DMS153 treated with DMSO at 0.1 percent for 48 hours (cell line): Measurements from ENCODE around the gene JADE1.

Source experiments
- DNase-seq: peaks from one replicate; lab custom pipeline; 2025; ENCODE audit not compliant: unreplicated experiment; lab: John Stamatoyannopoulos, UW

Gene JADE1

DNA sequence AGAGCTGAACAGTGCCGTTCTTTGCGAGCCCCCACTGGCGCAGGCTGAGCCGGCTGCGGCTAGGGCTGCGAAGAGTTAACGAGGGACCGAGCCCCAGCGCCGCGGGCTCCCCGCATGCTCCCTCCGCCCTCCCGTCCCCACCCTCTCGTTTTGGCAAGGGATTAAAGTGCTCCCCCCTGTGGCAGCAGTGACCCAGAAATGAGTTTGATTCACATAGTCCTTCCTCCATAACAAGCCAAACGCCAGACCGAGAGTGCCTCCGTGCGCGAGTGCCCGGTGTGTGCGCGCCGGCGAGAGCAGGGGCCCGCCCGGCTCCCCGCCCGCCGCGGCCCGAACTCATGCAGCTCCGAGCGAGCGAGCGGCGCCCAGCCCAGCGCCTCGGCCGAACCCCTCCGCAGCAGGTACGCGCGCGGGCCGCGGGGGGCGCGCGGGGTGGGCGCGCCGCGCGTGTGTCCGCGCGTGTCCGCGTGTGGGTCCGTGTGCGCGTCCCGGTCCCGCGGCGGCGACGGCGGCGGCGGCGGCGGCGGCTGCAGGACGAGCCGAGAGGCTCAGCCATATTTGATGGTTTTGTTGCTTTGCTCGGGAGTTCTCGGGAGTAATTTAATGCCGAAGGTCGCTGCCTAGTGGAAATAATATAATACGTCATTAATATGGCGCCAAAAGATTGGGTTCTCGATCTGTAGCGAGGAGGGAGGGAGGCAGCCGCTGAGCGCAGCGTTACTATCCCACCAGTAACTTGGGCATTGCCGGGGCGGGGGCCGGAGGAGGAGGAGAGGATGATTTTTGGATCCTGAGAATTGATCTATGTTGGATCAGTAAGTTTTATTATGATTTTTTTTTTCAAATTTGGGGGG lies at the start of gene JADE1:
Gene JADE1, plus strand, starts transcription at position 224 of the 854 bp plus-strand sequence. CDS start 22,059 bp downstream, outside the sequence.
- DNase-seq = peak; percentile 88

DNA sequence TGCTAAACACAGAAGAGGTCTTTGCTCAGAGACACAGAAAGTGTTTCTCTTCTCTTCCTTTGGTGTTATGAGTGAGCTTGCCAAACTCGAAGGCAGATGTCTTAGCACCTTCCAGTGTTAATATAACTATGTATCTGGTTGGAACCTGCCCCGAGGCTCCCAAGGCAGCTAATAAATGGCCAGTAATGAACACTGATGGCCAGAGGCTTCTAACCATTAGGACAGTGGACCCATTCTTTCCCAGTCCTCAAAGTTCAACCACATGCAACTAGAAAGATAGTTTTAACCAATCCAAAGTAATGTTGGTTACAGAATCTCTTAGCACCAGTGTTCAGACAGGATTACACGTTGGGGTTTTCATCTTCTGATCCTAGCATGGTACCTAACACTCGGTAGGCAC lies 42.7 kb upstream of the JADE1 start:
- no peak for DNase-seq

DNA sequence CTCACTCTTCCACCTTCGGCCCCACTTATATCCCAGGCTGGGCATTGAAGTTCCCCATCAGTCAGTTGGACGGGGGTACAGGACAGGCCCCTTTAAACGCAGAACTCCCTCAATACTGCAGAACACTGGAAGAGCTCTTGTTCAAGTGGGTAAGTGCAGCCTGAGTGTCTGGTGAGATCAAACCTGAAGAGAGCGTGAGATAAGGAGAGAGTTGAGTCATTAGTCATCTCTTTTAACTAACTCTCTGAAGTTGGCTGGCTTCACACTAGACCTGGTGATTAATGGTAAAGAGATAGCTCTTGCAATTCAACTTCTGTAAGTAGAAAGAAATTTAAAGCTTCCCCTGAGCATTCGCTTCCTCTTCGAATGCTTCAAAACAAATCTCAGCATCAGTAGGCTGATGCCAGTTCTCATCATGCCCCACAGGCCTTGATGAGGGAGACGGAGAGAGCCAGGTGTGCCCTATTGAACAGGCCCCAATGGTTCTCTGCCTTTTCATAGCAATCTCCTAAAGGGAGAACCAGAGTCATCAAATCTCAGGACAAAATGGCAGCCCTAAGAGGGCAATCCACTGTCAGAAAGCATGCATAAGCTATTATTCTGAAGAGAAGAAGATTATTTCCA lies 41.0 kb upstream of the JADE1 start:
- no peak for DNase-seq

DNA sequence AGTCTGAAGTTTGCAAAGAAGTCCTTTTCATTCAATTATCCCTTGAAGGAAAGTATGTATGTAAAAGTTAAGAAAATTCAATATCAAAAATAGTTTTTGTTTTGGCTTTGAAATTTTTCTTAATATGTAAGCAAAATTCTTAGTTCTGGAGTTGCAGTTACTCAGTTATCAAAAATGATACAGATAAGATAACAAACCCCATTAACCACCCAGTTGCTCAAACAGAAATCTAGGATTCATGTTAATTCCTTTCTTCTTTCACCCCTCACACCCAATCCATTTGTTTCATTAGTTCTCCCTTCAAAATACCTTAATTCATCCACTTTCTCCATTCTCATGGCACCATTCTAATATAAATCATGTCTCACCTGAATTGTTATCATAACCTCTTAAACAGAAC lies 40.5 kb upstream of the JADE1 start:
- no peak for DNase-seq

DNA sequence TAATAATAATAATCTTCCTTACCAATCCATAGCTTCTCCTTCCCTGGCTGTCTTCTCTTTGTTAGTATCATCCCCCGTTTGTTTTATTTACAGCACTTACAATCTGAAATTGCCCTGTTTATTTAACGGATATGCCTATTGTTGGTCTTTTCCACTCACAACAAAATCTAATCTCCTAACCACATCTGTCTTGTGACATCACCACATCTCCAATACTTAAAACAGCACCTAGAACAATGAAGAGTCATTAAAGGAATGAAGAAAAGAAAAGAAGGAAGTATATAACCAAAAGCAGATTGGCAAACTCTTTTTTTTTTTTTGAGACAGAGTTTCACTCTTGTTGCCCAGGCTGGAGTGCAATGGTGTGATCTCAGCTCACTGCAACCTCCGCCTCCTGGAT lies 38.7 kb upstream of the JADE1 start:
- DNase-seq = no peak

DNA sequence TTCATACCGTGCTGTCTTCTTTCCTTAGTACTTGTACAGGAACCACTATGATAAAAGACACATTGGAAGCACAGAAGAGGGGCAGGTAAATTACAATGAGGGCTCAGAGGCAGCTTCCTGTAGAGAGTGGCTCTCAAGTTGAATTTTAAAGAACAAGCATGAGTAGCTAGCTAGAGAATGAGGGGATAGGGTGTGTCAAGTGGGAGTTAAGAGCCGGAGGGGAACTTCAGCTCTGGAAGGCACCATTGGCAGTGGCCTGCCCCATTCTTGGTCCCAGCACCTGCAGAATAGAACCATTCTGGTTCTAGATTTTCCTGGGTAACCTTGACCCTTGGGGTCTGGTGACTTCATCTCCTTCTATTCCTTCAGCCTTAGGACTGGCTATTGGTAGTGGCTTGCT lies 34.0 kb upstream of the JADE1 start:
- no peak for DNase-seq

DNA sequence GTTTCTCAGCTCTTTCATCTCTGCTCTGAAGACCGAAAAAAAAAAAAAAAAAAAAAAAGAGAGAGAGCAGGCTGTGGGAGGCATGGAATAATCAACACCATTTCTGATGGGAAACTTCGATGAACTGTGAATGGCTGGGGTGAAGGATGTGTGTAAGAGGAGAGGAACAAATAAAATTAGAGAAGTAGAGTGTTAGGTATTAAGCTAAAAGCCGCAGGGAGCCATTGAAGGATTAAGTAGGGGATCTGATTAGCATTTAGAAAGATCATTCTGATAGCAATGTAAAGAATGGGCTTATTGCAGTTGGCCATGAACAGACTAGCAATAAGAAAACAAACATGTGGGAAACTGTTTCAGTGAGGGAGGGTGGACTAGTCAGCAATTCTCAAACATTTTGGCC lies 33.6 kb upstream of the JADE1 start:
- DNase-seq = no peak

DNA sequence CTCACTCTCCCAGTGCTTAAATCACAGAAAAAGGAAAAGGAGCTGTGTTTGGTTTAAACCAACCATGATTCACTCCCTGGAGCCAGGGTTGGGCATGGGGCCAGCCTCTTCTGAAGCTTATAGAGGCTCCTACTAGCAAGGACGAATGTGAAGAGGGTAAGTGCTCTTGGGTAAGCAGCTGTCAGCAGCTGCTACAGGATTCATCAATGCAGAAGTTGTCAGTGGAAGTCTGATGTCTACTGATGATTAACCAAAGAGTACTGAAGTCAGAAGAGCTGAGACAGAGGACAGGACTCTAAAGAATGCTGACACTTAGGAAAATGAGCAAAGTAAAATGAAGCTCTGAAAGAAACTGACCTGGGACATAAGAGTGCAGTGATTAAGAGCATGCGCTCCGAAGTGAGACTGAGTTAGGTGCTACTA lies 32.7 kb upstream of the JADE1 start:
- peak; percentile 1 for DNase-seq

DNA sequence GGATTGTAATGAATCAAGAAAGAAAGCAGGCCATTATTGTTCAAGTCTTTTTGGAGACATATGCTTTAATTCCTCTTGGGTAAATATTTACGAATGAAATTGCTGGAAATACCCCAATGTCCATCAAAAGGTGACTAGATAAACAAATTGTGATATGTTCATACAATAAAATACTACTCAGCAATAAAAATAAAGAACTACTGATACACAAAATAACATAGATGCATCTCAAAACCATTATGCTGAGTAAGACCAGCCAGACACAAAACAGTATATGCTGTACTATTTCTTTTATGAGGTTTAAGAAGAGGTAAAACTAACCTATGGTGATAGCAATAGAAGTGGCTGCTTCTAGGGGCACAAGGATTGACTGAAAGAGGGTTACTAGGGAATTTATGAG lies 28.8 kb upstream of the JADE1 start:
- DNase-seq = no peak

DNA sequence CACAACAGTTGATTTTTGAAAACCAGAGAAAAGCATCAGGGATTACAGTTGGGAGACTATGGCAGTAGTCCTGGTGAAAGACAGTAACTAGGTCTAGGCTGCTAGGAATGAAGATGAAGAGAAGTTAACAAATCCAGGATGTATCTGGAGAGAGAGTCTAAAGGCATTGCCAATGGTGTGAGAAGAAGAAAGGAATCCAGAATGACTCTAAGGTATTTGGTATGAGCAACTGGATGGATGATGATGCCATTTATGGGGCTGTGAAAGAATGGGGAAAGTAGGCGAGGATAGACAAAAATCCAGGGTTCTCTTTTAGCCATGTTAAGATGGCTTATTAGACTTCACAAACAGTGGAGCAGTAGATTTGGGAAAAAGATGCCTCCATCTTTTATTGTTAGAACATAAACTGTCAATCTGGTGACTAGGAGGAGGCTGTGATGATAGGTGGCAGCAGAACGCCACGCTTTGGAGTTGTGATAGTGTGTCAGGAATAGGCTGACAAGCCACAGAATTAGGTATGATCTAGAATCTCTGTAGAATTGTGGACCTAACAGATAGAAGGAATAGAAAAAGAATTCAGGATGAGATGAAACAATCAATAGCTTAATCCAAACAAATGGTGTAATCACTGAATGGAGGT lies 27.3 kb upstream of the JADE1 start:
- DNase-seq = no peak

DNA sequence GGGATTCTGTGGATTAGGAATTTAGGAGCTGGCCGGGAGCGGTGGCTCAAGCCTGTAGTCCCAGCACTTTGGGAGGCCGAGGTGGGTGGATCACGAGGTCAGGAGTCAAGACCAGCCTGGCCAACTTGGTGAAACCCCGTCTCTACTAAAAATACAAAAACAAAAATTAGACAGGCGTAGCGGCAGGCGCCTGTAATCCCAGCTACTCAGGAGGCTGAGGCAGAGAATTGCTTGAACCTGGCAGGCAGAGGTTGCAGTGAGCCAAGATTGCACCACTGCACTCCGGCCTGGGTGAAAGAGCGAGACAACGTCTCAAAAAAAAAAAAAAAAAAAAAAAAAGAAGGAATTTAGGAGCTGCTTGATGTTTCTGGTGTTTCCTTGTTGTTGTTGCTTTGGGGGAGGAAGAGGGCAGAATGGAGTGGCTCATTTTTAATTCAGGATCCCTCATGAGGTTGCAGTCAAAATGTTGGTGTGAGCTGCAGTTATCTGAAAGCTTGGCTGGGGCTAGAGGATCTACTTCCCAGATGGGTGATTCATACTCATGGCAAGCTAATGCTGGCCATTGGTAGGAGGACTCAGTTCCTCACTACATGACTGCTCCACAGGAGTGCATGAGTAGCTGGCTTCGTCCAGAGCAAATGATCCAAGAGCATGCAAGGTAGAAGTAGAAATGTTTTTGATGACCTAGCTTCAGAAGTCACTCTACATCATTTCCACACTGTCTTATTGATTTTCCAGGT lies 26.5 kb upstream of the JADE1 start:
- no peak for DNase-seq

DNA sequence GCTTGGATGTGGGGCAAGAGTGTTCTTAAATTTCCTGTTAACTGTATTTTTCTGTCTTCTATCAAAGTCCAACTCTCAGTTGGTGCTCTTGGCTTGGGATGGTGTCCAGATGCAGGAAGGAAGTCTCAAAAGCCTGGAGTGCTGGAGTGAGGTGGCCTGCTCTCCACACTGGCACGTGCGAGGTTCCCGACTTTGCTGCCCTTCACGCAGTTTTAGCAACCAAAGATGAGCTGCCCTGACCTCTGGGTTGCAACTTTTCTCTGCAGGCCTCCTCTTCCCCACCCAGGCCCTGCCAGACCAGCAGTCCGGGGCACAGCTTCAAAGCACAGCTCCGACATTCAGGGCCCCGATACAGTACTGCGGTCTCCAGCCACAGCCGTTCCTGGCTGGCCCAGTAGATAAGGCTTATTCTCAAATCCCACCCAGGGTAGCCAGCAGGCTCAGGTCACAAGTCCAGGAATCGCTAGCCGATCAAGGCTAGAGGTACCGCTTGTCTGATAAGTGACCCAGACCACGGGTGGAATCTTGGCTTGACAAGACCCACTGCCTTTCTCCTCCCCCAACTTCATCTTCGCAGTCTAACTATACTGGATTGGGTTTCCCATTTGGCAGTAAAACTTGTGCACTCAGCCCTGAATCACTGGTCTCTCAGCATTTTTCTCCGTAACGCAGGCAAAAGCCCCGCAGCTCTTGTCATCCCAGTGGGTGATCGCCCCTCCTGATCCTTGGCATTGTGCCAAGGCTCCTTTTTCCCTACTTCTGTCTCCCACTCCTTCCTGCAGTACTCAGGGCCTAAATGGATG lies 21.8 kb upstream of the JADE1 start:
- DNase-seq = no peak

DNA sequence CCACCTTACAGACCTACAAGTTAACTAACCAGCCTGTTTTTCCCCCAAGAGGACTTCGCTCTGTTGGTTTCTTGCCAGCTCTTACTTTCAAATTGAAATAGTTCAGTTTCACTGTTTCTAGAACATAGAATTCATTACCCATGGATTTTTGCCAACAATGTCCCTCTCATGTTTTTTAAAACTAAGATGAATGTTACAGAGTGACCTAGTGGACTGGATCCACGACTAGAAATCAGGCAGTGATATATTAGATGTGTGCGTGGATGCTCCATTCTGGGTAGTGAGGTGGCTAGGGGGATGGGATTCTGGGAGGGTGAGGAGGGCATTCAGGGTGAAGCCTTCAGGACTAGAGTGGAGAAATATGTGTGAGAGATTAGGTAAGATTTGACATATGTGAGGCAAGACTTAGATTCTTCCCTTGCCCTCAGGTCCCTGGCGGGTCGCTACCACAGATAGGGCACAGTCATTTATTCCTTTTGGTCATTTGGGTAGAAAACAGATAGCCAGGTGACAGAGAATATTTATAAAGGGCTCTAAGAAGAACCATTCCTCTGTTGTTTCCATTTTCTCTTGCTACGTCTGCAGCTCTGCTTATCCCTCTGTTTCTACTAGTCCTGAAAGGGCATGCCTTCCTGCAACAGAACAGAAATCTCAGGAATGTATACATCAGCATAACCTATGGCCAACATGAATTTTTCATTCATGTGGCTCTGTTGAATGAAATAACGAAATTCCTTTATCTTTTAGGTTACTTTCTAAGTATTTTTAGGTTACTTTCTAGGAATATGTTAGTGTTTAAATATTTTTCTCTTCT lies 15.4 kb upstream of the JADE1 start:
- no peak for DNase-seq

DNA sequence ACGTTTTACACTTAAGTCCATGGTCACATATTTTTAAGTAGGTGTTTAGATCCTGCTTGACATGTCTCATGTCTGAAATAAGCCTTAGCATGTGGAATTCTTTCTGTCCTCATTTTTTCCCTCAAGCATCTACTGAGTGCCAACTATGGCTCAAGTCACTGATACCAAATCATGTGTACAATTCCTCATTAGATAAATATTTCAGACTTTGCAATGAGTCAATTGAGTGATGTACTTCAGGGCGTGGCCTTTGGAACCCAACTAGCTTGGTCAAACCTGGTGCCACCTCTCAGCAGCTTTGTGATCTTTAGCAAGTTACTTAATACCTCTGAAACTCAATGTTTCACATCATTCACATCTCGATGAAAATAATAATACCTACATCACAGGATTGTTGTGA lies 12.6 kb upstream of the JADE1 start:
- no peak for DNase-seq

DNA sequence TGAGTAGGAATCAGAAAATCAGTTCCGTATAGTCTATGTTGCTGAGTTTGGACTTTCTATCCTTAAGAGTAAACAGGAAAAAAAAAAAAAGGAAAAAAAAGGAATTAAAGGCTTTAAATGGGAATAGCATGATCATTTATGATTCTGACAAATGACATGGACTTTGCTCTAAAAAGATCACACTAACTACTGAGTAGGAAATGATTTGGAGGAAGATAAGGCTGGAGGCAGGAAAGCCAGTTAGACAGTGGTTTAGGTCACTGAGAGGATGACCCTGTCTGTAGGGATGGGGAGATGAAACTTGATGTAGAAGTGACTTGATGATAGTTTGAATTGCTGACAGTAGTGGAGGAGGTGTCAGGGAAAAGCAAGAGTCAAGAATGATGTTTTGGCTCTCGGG lies 9.2 kb upstream of the JADE1 start:
- no peak for DNase-seq

DNA sequence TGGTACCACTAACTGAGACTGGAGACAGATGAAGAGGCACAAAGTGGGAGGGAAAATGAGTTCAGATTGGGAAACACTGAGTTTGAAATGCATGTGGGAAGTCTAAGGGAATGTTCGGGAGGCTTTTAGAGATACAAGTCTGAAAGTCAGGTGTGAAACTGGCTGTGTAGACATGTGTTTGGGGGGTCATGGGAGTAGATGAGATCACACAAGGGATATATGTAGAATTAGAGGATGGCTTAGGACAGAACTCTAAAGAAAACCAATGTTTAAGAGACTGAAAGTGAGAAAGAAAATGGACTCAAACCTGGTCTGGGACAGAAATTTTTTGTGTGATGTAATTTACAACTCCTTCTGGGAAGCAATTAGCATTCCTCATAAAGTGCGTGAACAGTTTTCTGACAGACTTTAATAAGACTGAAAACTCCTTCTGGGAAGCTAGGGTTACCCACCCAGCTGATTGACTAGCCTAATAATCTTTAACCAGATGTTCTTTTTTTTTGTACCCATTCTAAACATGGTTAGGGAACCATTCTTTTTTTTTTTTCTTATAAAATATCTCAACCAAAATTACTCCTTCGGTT lies 8.7 kb upstream of the JADE1 start:
- no peak for DNase-seq

DNA sequence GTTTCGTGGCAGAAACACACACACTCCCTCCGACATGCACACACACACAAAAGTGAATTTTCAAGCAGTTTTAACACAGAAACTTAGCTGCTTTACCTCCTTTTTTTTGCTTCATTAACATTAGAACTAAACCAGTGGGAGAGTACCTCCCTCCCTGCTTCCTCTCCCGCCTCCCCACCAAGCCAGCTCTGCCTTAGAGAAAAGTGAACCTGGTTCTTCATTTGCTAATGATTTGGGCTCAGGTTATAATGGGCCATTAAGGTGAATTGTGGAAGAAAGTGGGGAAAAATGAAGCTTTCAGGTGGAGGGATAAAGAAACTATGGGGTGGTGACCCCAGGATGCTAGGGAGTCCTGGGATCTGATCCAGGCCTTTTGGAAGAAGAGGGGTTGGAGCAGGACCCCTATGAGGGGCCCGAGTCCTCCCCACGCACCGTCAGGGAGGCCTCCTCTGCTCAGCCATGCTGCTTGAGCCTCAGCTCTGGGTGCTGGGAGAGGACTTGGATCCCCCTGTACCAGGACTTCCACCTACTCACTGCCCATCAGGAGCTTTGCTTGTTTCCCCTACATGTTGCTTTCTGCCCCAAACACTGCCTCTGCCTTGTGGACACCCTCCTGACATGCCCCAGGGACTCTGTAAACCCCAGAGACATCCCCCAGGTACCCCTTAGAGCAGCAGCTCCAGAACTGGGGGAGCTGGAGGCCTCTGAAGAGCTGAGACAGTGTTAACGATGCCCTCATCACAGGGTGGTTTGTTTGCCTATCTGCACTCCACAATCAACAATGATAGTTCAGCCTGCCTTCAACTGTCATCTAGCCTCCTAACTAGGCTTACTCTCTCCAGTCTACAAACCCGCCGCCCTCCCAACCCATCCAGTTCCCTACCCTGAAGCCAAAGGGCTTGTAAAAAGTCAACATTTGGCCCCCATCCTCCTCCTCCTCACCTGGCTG lies 6.5 kb upstream of the JADE1 start:
- DNase-seq = no peak

DNA sequence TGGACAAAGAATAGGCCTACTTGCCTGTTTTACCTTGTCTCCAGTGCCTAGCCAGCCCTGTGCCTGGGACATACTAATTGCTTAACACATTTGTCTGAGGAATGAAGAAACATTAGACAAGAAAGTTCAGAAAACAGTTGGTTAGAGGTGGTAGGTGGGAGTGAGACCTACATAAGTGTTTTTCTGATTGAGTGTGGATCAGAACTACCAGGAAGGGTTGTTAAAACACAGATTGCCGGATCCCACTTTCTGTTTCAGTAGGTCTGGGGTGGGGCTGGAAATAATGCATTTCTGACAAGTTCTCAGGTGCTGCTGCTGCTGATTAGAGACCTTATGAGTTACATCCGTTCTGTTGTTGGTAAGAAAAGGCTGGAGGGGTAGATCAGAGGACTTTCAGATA lies 5.7 kb upstream of the JADE1 start:
- no peak for DNase-seq
